Measurements from ENCODE around the gene NR2F1.

Gene NR2F1

GRCh38 chr5:93591323-93591945 is 8.4 kb downstream of the NR2F1 start:
- peak overlapping the region; percentile 98 for H3K4me3 ChIP-seq (ENCODE audit: low read depth, low read length)
- no peak for DNase-seq (ENCODE audit: low read depth)
- in situ Hi-C loops (cut with HindIII; ENCODE audit: low sequenced_read_pairs) = no loop called here
- TF ChIP-seq CTCF (IDR thresholded peaks at IDR 0.05; ENCODE audit: low read depth, low read length, missing control alignments) = no peak

GRCh38 chr5:93592883-93593282 is 9.9 kb downstream of the NR2F1 start:
- no peak for DNase-seq (ENCODE audit: low read depth)
- in situ Hi-C loops (cut with HindIII; ENCODE audit: low sequenced_read_pairs) = no loop called here
- peak overlapping the region; percentile 27 for H3K4me3 ChIP-seq (ENCODE audit: low read depth, low read length)
- TF ChIP-seq CTCF (IDR thresholded peaks at IDR 0.05; ENCODE audit: low read depth, low read length, missing control alignments) = no peak

GRCh38 chr5:93593476-93594131 is 10.6 kb downstream of the NR2F1 start:
- no peak for TF ChIP-seq CTCF (IDR thresholded peaks at IDR 0.05; ENCODE audit: low read depth, low read length, missing control alignments)
- DNase-seq (ENCODE audit: low read depth) = no peak
- peak overlapping the region; percentile 27 for H3K4me3 ChIP-seq (ENCODE audit: low read depth, low read length)
- in situ Hi-C loops (cut with HindIII; ENCODE audit: low sequenced_read_pairs) = no loop called here

- no peak for TF ChIP-seq CTCF (IDR thresholded peaks at IDR 0.05; ENCODE audit: low read depth, low read length, missing control alignments)
- H3K4me3 ChIP-seq (ENCODE audit: low read depth, low read length) = peak overlapping the region; percentile 17
- no peak for DNase-seq (ENCODE audit: low read depth)
- in situ Hi-C loops (cut with HindIII; ENCODE audit: low sequenced_read_pairs) = no loop called here
These were observed 11.8 kb downstream of the NR2F1 start for GRCh38 chr5:93594591-93595419.

GRCh38 chr5:93595420-93596147 is 12.6 kb downstream of the NR2F1 start:
- in situ Hi-C loops (cut with HindIII; ENCODE audit: low sequenced_read_pairs) = no loop called here
- DNase-seq (ENCODE audit: low read depth) = no peak
- peak overlapping the region; percentile 17 for H3K4me3 ChIP-seq (ENCODE audit: low read depth, low read length)
- TF ChIP-seq CTCF (IDR thresholded peaks at IDR 0.05; ENCODE audit: low read depth, low read length, missing control alignments) = no peak

- in situ Hi-C loops (cut with HindIII; ENCODE audit: low sequenced_read_pairs) = no loop called here
- no peak for DNase-seq (ENCODE audit: low read depth)
- no peak overlapping the region for H3K4me3 ChIP-seq (ENCODE audit: low read depth, low read length)
- no peak for TF ChIP-seq CTCF (IDR thresholded peaks at IDR 0.05; ENCODE audit: low read depth, low read length, missing control alignments)
These were observed 13.3 kb downstream of the NR2F1 start for GRCh38 chr5:93596310-93596675.
